Keratinocyte (primary cell): ENCODE measurements around the gene SWI5. TPM values are rescaled to one million over a fixed set of nuclear protein-coding genes. Genes with fewer than 3 reads are reported as not detected.

Source experiments
- DNase-seq: peaks from one replicate; pipeline ENCODE4 v3.0.0-alpha.2; 2011; ENCODE audit warnings: low read depth, missing footprints, low spot score
- FAIRE-seq: peaks from 2 replicates; lab custom pipeline; 2011; peaks lifted over from hg19 to GRCh38; lab: Jason Lieb, UNC
- H2AFZ ChIP-seq: 2 replicates; pipeline ENCODE4 v1.6.0; 2012; ENCODE audit warnings: low read length, control low read depth, inconsistent platforms; ENCODE audit not compliant: control insufficient read depth
- H3K27ac ChIP-seq: 2 replicates; pipeline ENCODE4 v1.5.1; 2011; ENCODE audit warnings: low read length; ENCODE audit not compliant: control insufficient read depth, insufficient read depth
- H3K27me3 ChIP-seq: 3 replicates; pipeline ENCODE4 v1.6.0; 2011; ENCODE audit warnings: low read length; ENCODE audit not compliant: control insufficient read depth, insufficient read depth; ENCODE audit errors: extremely low read depth
- H3K36me3 ChIP-seq, 2 experiments: 2 replicates in 1 of 2; 3 replicates in 1 of 2; pipeline ENCODE4 v1.5.1; 2011; ENCODE audit warnings: low read length in 2 of 2, mild to moderate bottlenecking in 1 of 2; ENCODE audit not compliant: control insufficient read depth in 2 of 2, insufficient read depth in 2 of 2; ENCODE audit errors: extremely low read depth in 1 of 2
- H3K4me1 ChIP-seq: 3 replicates; pipeline ENCODE4 v1.5.1; 2011; ENCODE audit warnings: low read length; ENCODE audit not compliant: control insufficient read depth, insufficient read depth; ENCODE audit errors: extremely low read depth
- H3K4me2 ChIP-seq: 3 replicates; pipeline ENCODE4 v1.6.0; 2011; ENCODE audit warnings: low read depth, low read length; ENCODE audit not compliant: control insufficient read depth, insufficient read depth; ENCODE audit errors: extremely low read depth
- H3K4me3 ChIP-seq, 3 experiments: fragments of 200-600 bp in 1 of 3; sonication (generic) in 1 of 3; 2 replicates in 2 of 3; 3 replicates in 1 of 3; pipeline ENCODE4 v1.5.1; 2011 to 2016; ENCODE audit warnings: low read length in 3 of 3, mild to moderate bottlenecking in 3 of 3, control low read depth in 2 of 3, inconsistent platforms in 1 of 3, low read depth in 1 of 3, mixed read lengths in 1 of 3, mixed run types in 1 of 3, moderate library complexity in 1 of 3; ENCODE audit not compliant: control insufficient read depth in 2 of 3, insufficient read depth in 2 of 3; ENCODE audit errors: extremely low read depth in 1 of 3
- H3K79me2 ChIP-seq: 2 replicates; pipeline ENCODE4 v1.6.0; 2012; ENCODE audit warnings: low read length; ENCODE audit not compliant: control insufficient read depth, insufficient read depth
- H3K9ac ChIP-seq: 3 replicates; pipeline ENCODE4 v1.6.0; 2011; ENCODE audit warnings: low read length; ENCODE audit not compliant: control insufficient read depth, insufficient read depth; ENCODE audit errors: extremely low read depth
- H3K9me1 ChIP-seq: 3 replicates; pipeline ENCODE4 v1.6.0; 2011; ENCODE audit warnings: low read length; ENCODE audit not compliant: control insufficient read depth, insufficient read depth; ENCODE audit errors: extremely low read depth
- H3K9me3 ChIP-seq: 2 replicates; pipeline ENCODE4 v1.5.1; 2012; ENCODE audit warnings: low read depth, low read length; ENCODE audit not compliant: control insufficient read depth
- H4K20me1 ChIP-seq: 3 replicates; pipeline ENCODE4 v1.6.0; 2011; ENCODE audit warnings: low read length; ENCODE audit not compliant: control insufficient read depth, insufficient read depth; ENCODE audit errors: extremely low read depth
- CTCF ChIP-seq, 3 experiments: IDR thresholded peaks in 1 of 3; conservative IDR thresholded peaks in 1 of 3; optimal IDR thresholded peaks in 1 of 3; 2 replicates in 2 of 3; 3 replicates in 1 of 3; pipeline versions ENCODE3 to v1.5.1; 2011; ENCODE audit warnings: low read length in 3 of 3, mild to moderate bottlenecking in 3 of 3, moderate library complexity in 2 of 3, control low read depth in 1 of 3, inconsistent platforms in 1 of 3; ENCODE audit not compliant: insufficient read depth in 2 of 3; ENCODE audit errors: extremely low read depth in 1 of 3
- EZH2 ChIP-seq: IDR thresholded peaks from one replicate; pipeline ENCODE4 v1.6.1; 2012; ENCODE audit warnings: inconsistent platforms, mild to moderate bottlenecking, low read length, moderate library complexity
- dilution Hi-C: fragments of 300-500 bp; cut with MboI; formaldehyde crosslinking; loops from one replicate; pipeline ENCODE4 v1.7.0; 2020; ENCODE audit warnings: low sequenced_read_pairs; ENCODE audit not compliant: extremely low pct_ligation_motif_present
- polyA plus RNA-seq, 5 experiments: library from polyadenylated mRNA; depleted of rRNA in 3 of 5; stranded (reverse) in 3 of 5; stranded (forward) in 1 of 5; unstranded in 1 of 5; fragments of >200 nt; gene quantifications; 1 replicate in 1 of 5; 2 replicates in 3 of 5; 3 replicates in 1 of 5; pipeline versions ENCODE4 v1.2.1 to v1.2.3, GENCODE V29; 2011 to 2012; ENCODE audit warnings: missing spikeins in 2 of 5, low read depth in 1 of 5, low replicate concordance in 1 of 5

The SWI5 gene
- polyA plus RNA-seq, 1 donor (not counting 4 experiments of a cell fraction or from before 2014, with no cell fraction given): 39.4 TPM

DNA sequence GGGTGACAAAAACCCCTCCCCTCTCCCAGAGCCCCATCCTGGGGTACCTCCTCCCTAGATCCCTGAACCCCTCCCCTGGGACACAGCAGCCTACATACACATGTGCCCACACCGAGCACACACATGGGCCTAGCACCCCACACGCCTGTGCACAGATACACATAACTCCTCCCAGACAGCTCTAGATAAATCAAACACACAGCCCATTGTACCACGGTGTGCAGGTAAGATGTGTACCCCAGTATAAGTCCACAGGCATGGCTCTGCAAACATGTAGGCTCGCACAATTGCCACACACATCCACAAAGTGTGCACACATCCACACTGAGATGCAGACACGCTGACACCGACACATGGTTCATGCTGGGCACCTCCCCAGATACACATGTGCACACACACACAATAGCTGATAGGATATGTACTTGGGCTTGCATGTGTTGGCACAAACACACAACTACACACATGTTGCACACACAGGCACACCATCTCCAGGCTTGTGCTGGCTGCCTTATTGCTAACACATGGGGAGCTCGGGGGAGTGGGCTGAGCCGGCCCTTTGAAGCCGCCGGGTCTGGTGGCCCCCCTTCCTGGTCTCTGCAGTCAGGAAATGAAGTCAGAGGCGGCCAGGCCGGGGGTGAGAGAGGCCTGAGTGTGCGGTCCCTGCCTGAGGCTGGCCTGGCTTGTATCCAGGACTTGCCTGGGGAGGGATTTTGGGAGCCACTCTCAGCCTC lies 30.5 kb upstream of the SWI5 start:
- Histone ChIP-seq H4K20me1 (no peaks in the 10 kb centered on the region), H3K9me1 (no peaks in the 10 kb centered on the region), H3K4me3 (no peak overlapping the region), H2AFZ (no peak overlapping the region), H3K36me3 (no peaks in the 10 kb centered on the region), H3K79me2 (no peaks in the 10 kb centered on the region), H3K9ac (no peak overlapping the region), H3K27ac (no peak overlapping the region), H3K9me3 (no peaks in the 10 kb centered on the region), H3K27me3 (no peaks in the 10 kb centered on the region), H3K4me1 (no peaks in the 10 kb centered on the region), H3K4me2 (no peak overlapping the region)
- no peak for FAIRE-seq
- TF ChIP-seq CTCF (optimal IDR thresholded peaks at IDR 0.05 in 1 of 3, IDR thresholded peaks at IDR 0.05 in 1 of 3, conservative IDR thresholded peaks at IDR 0.05 in 1 of 3; ENCODE audit: extremely low read depth in 1 of 3, insufficient read depth in 2 of 3, low read length in 3 of 3): no peak
- TF ChIP-seq EZH2: no peak
- DNase-seq: no peak
- dilution Hi-C loops: no loop called here

- no peak overlapping the region for H3K4me2 ChIP-seq
- no peak overlapping the region for H3K4me3 ChIP-seq
- peaks cover 5% of the 10 kb centered on the region for H3K4me1 ChIP-seq
- no peaks in the 10 kb centered on the region for H3K27me3 ChIP-seq
- DNase-seq: no peak
- H3K79me2 ChIP-seq: no peaks in the 10 kb centered on the region
- no peak for FAIRE-seq
- H3K9ac ChIP-seq: no peak overlapping the region
- no peaks in the 10 kb centered on the region for H3K36me3 ChIP-seq
- TF ChIP-seq EZH2 (no peak), CTCF (optimal IDR thresholded peaks at IDR 0.05 in 1 of 3, IDR thresholded peaks at IDR 0.05 in 1 of 3, conservative IDR thresholded peaks at IDR 0.05 in 1 of 3; ENCODE audit: extremely low read depth in 1 of 3, insufficient read depth in 2 of 3, low read length in 3 of 3) (no peak)
- dilution Hi-C loops: no loop called here
- no peak overlapping the region for H3K27ac ChIP-seq
- no peak overlapping the region for H2AFZ ChIP-seq
- H3K9me1 ChIP-seq: no peaks in the 10 kb centered on the region
- no peaks in the 10 kb centered on the region for H3K9me3 ChIP-seq
- H4K20me1 ChIP-seq: no peaks in the 10 kb centered on the region
Observed at GRCh38 chr9:128246471-128246870, 29.6 kb upstream of the SWI5 start.
